SU-DHL-6 (cell line): ENCODE results near the gene WDR45.

ENCODE experiments used
- CTCF ChIP-seq: fragments of 200-600 bp; sonication (generic); IDR thresholded peaks from one replicate; pipeline ENCODE4 v1.5.1; 2017; ENCODE audit warnings: antibody characterized with exemption, mild to moderate bottlenecking, low read length, moderate library complexity; ENCODE audit not compliant: insufficient read depth, poor library complexity, severe bottlenecking
- EZH2phosphoT487 ChIP-seq: fragments of 200-600 bp; sonication (generic), shearing (Covaris generic); conservative IDR thresholded peaks from 2 replicates; pipeline ENCODE4 v1.6.1; 2018; ENCODE audit warnings: mild to moderate bottlenecking, antibody characterized with exemption, low read length, moderate library complexity, mixed read lengths

- no peak for TF ChIP-seq CTCF
- no peak for TF ChIP-seq EZH2phosphoT487
Measured at GRCh38 chrX:49041744-49042580, 37.7 kb downstream of the WDR45 start.
